DOHH2 (cell line): ENCODE measurements around the gene B3GALT6.
A peak's percentile ranks its signal among the peaks of the same experiment; 100 is the strongest.

ENCODE experiments used
- H3F3A ChIP-seq: fragments of 200-600 bp; sonication (generic), shearing (Covaris generic); 2 replicates; pipeline ENCODE4 v1.6.0; 2016; ENCODE audit warnings: antibody characterized with exemption, mild to moderate bottlenecking; ENCODE audit not compliant: control insufficient read depth, insufficient read depth
- H3K27ac ChIP-seq: fragments of 200-600 bp; sonication (generic); 2 replicates; pipeline ENCODE4 v1.5.1; 2014; ENCODE audit warnings: low read depth, mild to moderate bottlenecking, low read length, moderate library complexity
- H3K27me3 ChIP-seq: fragments of 200-600 bp; sonication (generic); 2 replicates; pipeline ENCODE4 v1.6.1; 2014; ENCODE audit warnings: mild to moderate bottlenecking, low read length, mixed read lengths; ENCODE audit not compliant: control insufficient read depth
- H3K36me3 ChIP-seq: fragments of 200-600 bp; sonication (generic); 2 replicates; pipeline ENCODE4 v1.6.1; 2014; ENCODE audit warnings: mild to moderate bottlenecking, low read length, moderate library complexity, mixed read lengths; ENCODE audit not compliant: control insufficient read depth
- H3K4me1 ChIP-seq: fragments of 200-600 bp; sonication (generic); 2 replicates; pipeline ENCODE4 v1.6.1; 2014; ENCODE audit warnings: mild to moderate bottlenecking, low read length, mixed read lengths; ENCODE audit not compliant: control insufficient read depth
- H3K4me2 ChIP-seq: fragments of 200-600 bp; sonication (generic); 2 replicates; pipeline ENCODE4 v1.6.0; 2014; ENCODE audit warnings: mild to moderate bottlenecking, low read length, moderate library complexity
- H3K4me3 ChIP-seq: fragments of 200-600 bp; sonication (generic); 2 replicates; pipeline ENCODE4 v1.5.1; 2014; ENCODE audit warnings: mild to moderate bottlenecking, low read length, mixed read lengths
- H3K79me2 ChIP-seq: fragments of 200-600 bp; sonication (generic); 2 replicates; pipeline ENCODE4 v1.6.1; 2014; ENCODE audit warnings: mild to moderate bottlenecking, low read length, mixed read lengths; ENCODE audit not compliant: control insufficient read depth
- H3K9me2 ChIP-seq: fragments of 200-600 bp; sonication (generic); replicated peaks from 2 replicates; pipeline ENCODE4 v1.6.1; 2014; ENCODE audit warnings: mild to moderate bottlenecking, low read length, mixed read lengths; ENCODE audit not compliant: control insufficient read depth
- H3K9me3 ChIP-seq: fragments of 200-600 bp; sonication (generic); 2 replicates; pipeline ENCODE4 v1.6.1; 2014; ENCODE audit warnings: antibody characterized with exemption, low read length, mixed read lengths; ENCODE audit not compliant: control insufficient read depth, insufficient read depth
- H4K20me1 ChIP-seq: fragments of 200-600 bp; sonication (generic); 2 replicates; pipeline ENCODE4 v1.6.0; 2014; ENCODE audit warnings: low read depth, mild to moderate bottlenecking, antibody characterized with exemption, low read length, moderate library complexity; ENCODE audit not compliant: control insufficient read depth, insufficient read depth
- EZH2phosphoT487 ChIP-seq: fragments of 200-600 bp; sonication (generic); IDR thresholded peaks from 2 replicates; pipeline ENCODE4 v1.6.1; 2017; ENCODE audit warnings: borderline replicate concordance, mild to moderate bottlenecking, antibody characterized with exemption, low read length, moderate library complexity, mixed read lengths
- TF ChIP-seq, protein P1 (sequence below): fragments of 200-600 bp; sonication (generic); IDR thresholded peaks from one replicate; pipeline ENCODE4 v1.5.1; 2014; ENCODE audit warnings: antibody characterized with exemption, mild to moderate bottlenecking, low read depth, low read length; ENCODE audit not compliant: poor library complexity, severe bottlenecking

B3GALT6 gene

DNA sequence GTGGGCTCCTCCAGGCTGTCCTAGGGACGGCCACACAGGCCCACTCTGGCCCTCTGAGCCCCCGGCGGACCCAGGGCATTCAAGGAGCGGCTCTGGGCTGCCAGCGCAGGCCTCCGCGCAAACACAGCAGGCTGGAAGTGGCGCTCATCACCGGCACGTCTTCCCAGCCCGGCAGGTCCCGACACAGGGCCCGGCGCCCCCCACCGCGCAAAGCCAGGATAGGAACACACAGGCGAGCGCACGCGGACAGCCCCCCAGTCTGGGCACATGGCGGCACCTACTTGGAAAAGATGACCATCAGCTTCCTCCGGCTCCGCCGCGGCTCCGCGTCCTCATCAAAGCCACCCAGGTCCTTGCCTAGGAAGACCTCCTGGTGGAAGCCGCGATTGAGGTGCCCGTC is 3.9 kb upstream of the B3GALT6 start:
- H3K27ac ChIP-seq = no peak overlapping the region
- H3K4me3 ChIP-seq = no peak overlapping the region
- H3K27me3 ChIP-seq = no peaks in the 10 kb centered on the region
- no peaks in the 10 kb centered on the region for H3F3A ChIP-seq
- no peaks in the 10 kb centered on the region for H3K9me3 ChIP-seq
- H3K9me2 ChIP-seq = no peaks in the 10 kb centered on the region
- H3K79me2 ChIP-seq = peaks cover 81% of the 10 kb centered on the region
- peaks cover 69% of the 10 kb centered on the region for H3K36me3 ChIP-seq
- no peaks in the 10 kb centered on the region; the same call in 1 of the 2 replicates for H4K20me1 ChIP-seq
- no peak for TF ChIP-seq EZH2phosphoT487
- TF ChIP-seq, protein P1, sequence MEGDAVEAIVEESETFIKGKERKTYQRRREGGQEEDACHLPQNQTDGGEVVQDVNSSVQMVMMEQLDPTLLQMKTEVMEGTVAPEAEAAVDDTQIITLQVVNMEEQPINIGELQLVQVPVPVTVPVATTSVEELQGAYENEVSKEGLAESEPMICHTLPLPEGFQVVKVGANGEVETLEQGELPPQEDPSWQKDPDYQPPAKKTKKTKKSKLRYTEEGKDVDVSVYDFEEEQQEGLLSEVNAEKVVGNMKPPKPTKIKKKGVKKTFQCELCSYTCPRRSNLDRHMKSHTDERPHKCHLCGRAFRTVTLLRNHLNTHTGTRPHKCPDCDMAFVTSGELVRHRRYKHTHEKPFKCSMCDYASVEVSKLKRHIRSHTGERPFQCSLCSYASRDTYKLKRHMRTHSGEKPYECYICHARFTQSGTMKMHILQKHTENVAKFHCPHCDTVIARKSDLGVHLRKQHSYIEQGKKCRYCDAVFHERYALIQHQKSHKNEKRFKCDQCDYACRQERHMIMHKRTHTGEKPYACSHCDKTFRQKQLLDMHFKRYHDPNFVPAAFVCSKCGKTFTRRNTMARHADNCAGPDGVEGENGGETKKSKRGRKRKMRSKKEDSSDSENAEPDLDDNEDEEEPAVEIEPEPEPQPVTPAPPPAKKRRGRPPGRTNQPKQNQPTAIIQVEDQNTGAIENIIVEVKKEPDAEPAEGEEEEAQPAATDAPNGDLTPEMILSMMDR = no peak
- no peak overlapping the region for H3K4me2 ChIP-seq
- H3K4me1 ChIP-seq = peaks cover 16% of the 10 kb centered on the region

DNA sequence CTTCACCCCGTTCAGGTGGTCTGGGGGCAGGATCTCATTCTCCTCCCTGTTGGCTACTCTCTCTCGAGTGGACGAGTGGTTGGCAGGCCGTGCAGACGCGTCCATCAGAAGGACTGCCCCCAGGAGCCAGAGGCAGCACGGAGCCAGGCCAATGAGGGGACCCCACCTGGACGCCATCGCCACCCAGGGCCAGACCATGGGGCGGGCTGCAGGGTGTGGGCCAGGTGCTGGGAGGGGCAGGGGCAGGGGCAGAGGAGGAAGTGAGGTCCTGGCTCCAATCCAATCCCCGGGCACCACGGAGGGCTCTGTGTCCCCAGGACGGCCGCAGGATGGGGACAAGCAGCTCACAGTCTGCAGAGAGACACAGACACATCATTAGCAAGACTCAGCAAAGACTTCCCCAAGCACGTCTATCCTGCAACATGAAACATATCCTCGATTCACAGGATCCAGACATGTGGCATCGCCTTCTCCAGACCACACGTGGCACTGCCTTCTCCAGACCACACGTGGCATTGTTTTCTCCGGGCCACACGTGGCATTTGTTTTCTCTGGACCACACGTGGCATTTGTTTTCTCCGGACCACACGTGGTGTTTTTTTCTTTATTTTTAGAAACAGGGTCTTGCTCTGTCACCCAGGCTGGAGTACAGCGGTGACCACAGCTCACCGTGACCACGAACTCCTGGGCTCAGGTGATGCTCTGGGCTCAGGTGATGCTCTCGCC is 3.3 kb upstream of the B3GALT6 start:
- Histone ChIP-seq H3K27me3 (no peaks in the 10 kb centered on the region), H3K36me3 (peaks cover 69% of the 10 kb centered on the region), H4K20me1 (no peaks in the 10 kb centered on the region; the same call in 1 of the 2 replicates), H3K4me1 (peaks cover 22% of the 10 kb centered on the region), H3K9me3 (no peaks in the 10 kb centered on the region), H3K27ac (no peak overlapping the region), H3K4me3 (no peak overlapping the region), H3F3A (no peaks in the 10 kb centered on the region), H3K4me2 (no peak overlapping the region), H3K9me2 (no peaks in the 10 kb centered on the region), H3K79me2 (peaks cover 86% of the 10 kb centered on the region)
- TF ChIP-seq, protein P1 = no peak
- no peak for TF ChIP-seq EZH2phosphoT487

DNA sequence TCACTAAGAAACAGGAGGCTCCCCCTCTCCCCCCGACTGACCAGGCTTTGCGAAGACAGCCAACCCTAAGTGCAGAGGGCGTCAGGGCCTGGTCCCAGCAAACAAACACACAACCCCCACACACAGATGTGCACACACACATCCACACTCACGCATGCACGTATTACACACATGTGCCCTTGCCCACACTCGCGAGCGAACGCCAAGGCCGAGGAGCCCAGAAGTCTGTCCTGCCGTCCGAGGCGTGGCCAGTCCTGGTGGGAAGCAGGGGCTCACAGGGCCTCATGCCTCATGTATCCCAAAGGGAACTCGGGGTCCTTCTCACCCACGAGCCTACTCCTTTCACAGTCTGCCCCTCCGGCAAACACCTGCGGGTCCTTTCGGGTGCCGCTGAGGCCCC is 2.3 kb upstream of the B3GALT6 start:
- peaks cover 22% of the 10 kb centered on the region for H3K4me1 ChIP-seq
- H3K4me2 ChIP-seq = peak overlapping the region; percentile 74
- TF ChIP-seq, protein P1 = no peak
- no peak for TF ChIP-seq EZH2phosphoT487
- H3K36me3 ChIP-seq = peaks cover 72% of the 10 kb centered on the region
- H3K27me3 ChIP-seq = no peaks in the 10 kb centered on the region
- peak overlapping the region; percentile 92; the same call in 1 of the 2 replicates for H3K4me3 ChIP-seq
- H3F3A ChIP-seq = no peaks in the 10 kb centered on the region
- H3K9me3 ChIP-seq = no peaks in the 10 kb centered on the region
- no peaks in the 10 kb centered on the region for H3K9me2 ChIP-seq
- peaks cover 93% of the 10 kb centered on the region for H3K79me2 ChIP-seq
- H3K27ac ChIP-seq = no peak overlapping the region
- no peaks in the 10 kb centered on the region; the same call in 1 of the 2 replicates for H4K20me1 ChIP-seq
